ENCODE measurements around the gene CD1B.
"Not testable (repeated sequence)": the region's sequence is repeated elsewhere in the genome, so short reads cannot be mapped to it uniquely, and the experiment has no call there.

Gene CD1B

DNA sequence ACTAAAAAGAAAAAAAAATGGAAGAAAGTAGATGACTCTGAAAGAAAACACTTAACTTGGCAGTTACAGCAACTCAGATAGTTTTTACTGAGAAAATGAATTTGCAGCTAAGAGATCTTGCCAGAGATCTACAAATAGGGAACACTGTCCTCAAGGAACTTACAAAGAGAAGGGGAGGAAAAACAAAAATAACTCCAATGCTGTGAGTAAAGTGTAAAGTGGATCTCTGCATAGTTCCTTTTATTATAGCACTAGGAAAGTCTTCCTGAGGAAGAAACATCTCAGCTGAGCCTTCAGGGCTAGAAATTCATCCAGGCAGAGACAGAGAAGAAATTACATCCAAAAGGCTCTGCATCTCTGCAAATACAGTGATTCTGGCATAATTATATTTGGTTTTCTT is 3.9 kb downstream of the CD1B start:
- no peak for DNase-seq

GRCh38 chr1:158324395-158324794 is 6.9 kb downstream of the CD1B start:
- no peak for DNase-seq

- no peak for DNase-seq
These were observed 7.5 kb downstream of the CD1B start for GRCh38 chr1:158323866-158324265.

DNA sequence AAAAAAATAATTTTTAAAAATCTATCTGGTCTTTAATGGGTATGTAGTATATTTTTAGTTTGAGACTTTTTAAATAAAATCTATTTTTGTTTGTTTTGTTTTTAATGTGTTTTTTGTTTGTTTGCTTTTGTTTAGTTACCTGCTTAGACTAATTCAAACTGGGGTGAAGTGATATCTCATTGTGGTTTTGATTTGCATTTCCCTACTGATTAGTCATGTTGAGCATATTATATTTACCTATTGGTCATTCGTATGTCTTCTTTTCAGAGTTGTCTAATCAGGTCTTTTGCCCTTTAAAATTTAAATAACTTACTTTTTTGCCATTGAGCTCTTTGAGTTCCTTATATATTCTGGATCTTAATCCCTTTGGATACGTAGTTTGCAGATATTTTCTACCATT is 20.3 kb downstream of the CD1B start:
- no peak for DNase-seq

- DNase-seq: no peak
These were observed 20.7 kb downstream of the CD1B start for GRCh38 chr1:158310623-158311022.

GRCh38 chr1:158295791-158296190 is 35.5 kb downstream of the CD1B start:
- no peak for DNase-seq

GRCh38 chr1:158290321-158290844 is 40.9 kb downstream of the CD1B start:
- DNase-seq: no peak

- DNase-seq: no peak
These were observed 41.5 kb downstream of the CD1B start, which contains the start of gene CD1C for GRCh38 chr1:158289811-158290210. Gene CD1C, plus strand, starts transcription at chr1:158289923. Its CDS starts 142 bp downstream, at chr1:158290065.

GRCh38 chr1:158286941-158287346 is 44.4 kb downstream of the CD1B start:
- no peak for DNase-seq

DNA sequence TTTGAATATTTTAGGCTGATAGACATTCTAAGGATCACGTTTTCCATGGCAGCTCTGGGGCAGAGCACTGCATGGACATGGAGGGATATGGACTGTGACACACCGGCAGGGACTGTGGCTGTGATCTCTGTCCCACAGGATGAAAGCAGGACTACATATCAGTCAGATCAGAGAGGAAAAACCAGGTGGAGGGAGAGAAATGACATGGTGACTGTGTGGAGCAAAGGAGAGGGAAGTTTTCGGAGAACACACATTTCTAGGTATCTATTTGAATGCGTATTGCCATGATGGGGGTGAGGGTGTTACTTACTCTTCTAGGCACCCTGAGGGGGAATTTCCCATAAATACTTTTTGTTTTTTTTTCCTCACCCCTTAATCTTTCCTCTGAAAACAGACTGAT is 44.8 kb downstream of the CD1B start:
- no peak for DNase-seq

GRCh38 chr1:158285756-158286241 is 45.5 kb downstream of the CD1B start:
- DNase-seq: no peak

DNA sequence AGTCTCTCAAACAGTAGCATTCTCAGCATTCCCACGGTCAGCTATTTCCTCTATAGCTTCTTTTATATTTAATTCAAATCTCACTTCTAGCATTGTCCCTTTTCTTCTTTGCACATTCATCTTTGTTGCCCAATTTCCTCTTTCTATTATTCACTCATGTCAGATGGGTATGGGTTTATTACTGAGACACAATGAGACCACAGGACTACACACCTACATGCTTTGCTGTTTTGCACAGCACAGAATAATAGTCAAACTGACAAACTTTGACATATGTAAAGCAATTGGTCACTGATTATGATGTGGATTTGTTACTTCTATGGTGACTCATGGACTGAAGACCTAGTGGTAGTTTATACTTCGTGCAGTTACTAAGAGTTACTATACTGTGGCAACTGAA is 47.4 kb downstream of the CD1B start:
- no peak for DNase-seq

DNA sequence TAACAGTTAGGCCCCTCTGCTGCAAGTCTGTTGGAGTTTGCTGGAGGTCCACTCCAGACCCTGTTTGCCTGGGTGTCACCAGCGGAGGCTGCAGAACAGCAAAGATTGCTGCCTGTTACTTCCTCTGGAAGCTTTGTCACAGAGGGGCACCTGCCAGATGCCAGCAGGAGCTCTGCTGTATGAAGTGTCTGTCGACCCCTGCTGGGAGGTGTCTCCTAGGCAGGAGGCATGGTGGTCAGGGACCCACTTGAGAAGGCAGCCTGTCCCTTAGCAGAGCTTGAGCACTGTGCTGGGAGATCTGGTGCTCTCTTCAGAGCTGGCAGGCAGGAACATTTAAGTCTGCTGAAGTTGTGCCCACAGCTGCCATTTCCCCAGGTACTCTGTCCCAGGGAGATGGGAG is 48.9 kb downstream of the CD1B start:
- not testable (repeated sequence) for DNase-seq

All from NCI-H1048 (cell line).